Measurements from ENCODE around the gene ZNF155.
A peak's percentile ranks its signal among the peaks of the same experiment; 100 is the strongest.

Gene ZNF155

GRCh38 chr19:44025217-44025936 lies 41.4 kb downstream of the ZNF155 start, which contains the start of gene ZNF222:
TSS of gene ZNF222 (plus strand) at chr19:44025379. CDS start at chr19:44025437, 58 bp downstream.
- CTCF ChIA-PET = interaction anchor here (1.2 kb wide), 1 partner anchor 16 kb away, joined by 4 read pairs; no protein-coding TSS in a partner anchor
- Histone ChIP-seq H3K27ac (ENCODE audit: extremely low read depth, low read depth, low read length) (peak within 1 kb of the TSS; percentile 69; the same call in 1 of the 2 replicates), H3K4me1 (ENCODE audit: control insufficient read depth, insufficient read depth, low read length) (peaks cover 13% of the 10 kb centered on the region; the same call in 1 of the 2 replicates), H3K36me3 (ENCODE audit: control insufficient read depth in 2 of 2, insufficient read depth in 1 of 2, low read length in 2 of 2) (peaks cover 38 to 41% of the 10 kb centered on the region in 2 experiments), H3K9me3 (ENCODE audit: control insufficient read depth, insufficient read depth, low read depth, low read length) (peaks cover 12% of the 10 kb centered on the region), H3K4me3 (ENCODE audit: low read depth, low read length) (peak within 1 kb of the TSS; percentile 53)
- POLR2A ChIA-PET = interaction anchor here (0.9 to 2.0 kb wide), 8 partner anchors 20 to 187 kb away, joined by 3 to 7 read pairs (median 4); partner anchors contain the start of genes ZNF221, ZNF223, ZNF224 and ZNF227
- TF ChIP-seq ZXDB (tag by site-specific recombination; IDR thresholded peaks at IDR 0.05) = peak; percentile 92; the same call in 1 of the 2 replicates
- no peak for TF ChIP-seq ZNF768 (tag by site-specific recombination; IDR thresholded peaks at IDR 0.05)
- 0 out of 2 replicates have a peak, but pooled peaks have one; percentile 59 for TF ChIP-seq ZNF24 (tag by site-specific recombination; IDR thresholded peaks at IDR 0.05)
- no peak for TF ChIP-seq ZNF426 (tag by site-specific recombination; IDR thresholded peaks at IDR 0.05)
- no peak for TF ChIP-seq ZNF626 (tag by site-specific recombination; IDR thresholded peaks at IDR 0.05)
- TF ChIP-seq HOXC10 (CRISPR knock-in tag; IDR thresholded peaks at IDR 0.05) = no peak
- peak; percentile 39; the same call in 1 of the 2 replicates for TF ChIP-seq ZNF501 (tag by site-specific recombination; IDR thresholded peaks at IDR 0.05)
- peak; percentile 18; the same call in 1 of the 2 replicates for TF ChIP-seq PRDM10 (tag by site-specific recombination; IDR thresholded peaks at IDR 0.05)
- TF ChIP-seq TSHZ1 (tag by site-specific recombination; IDR thresholded peaks at IDR 0.05; ENCODE audit: borderline replicate concordance) = peak; percentile 36; the same call in 1 of the 2 replicates
- peak; percentile 49; the same call in 1 of the 2 replicates for TF ChIP-seq REPIN1 (tag by site-specific recombination; IDR thresholded peaks at IDR 0.05; ENCODE audit: low read depth)
- no peak; the same call in 1 of the 2 replicates for TF ChIP-seq ATF2 (tag by site-specific recombination; IDR thresholded peaks at IDR 0.05; ENCODE audit: low read depth)
- peak; percentile 44 for TF ChIP-seq ZNF692 (tag by site-specific recombination; IDR thresholded peaks at IDR 0.05)
- no peak for TF ChIP-seq ZNF211 (tag by site-specific recombination; IDR thresholded peaks at IDR 0.05; ENCODE audit: low read depth)
- TF ChIP-seq KLF9 (tag by site-specific recombination; IDR thresholded peaks at IDR 0.05; ENCODE audit: low read depth) = peak; percentile 35
- no peak for TF ChIP-seq ZNF624 (tag by site-specific recombination; IDR thresholded peaks at IDR 0.05)
- no peak for TF ChIP-seq ZSCAN23 (tag by site-specific recombination; IDR thresholded peaks at IDR 0.05)
- TF ChIP-seq ZNF133 (tag by site-specific recombination; IDR thresholded peaks at IDR 0.05) = no peak
- peak; percentile 28 for TF ChIP-seq YY2 (tag by site-specific recombination; IDR thresholded peaks at IDR 0.05)
- TF ChIP-seq INSM2 (tag by site-specific recombination; IDR thresholded peaks at IDR 0.05) = no peak
- no peak for TF ChIP-seq KLF1 (tag by site-specific recombination; IDR thresholded peaks at IDR 0.05)
- peak; percentile 2; the same call in 1 of the 2 replicates for TF ChIP-seq ZNF654 (tag by site-specific recombination; IDR thresholded peaks at IDR 0.05; ENCODE audit: low read depth)
- no peak for TF ChIP-seq ZNF529 (tag by site-specific recombination; IDR thresholded peaks at IDR 0.05; ENCODE audit: insufficient replicate concordance)
- TF ChIP-seq ZNF341 (tag by site-specific recombination; IDR thresholded peaks at IDR 0.05; ENCODE audit: low read depth) = peak; percentile 73
- peak; percentile 24; the same call in 1 of the 2 replicates for TF ChIP-seq ZNF610 (tag by site-specific recombination; IDR thresholded peaks at IDR 0.05; ENCODE audit: borderline replicate concordance)
- TF ChIP-seq MZF1 (tag by site-specific recombination; IDR thresholded peaks at IDR 0.05; ENCODE audit: borderline replicate concordance) = 0 out of 2 replicates have a peak, but pooled peaks have one; percentile 15
